GM23338 (cell line): ENCODE measurements around the gene BRDT. TPM values are rescaled to one million over a fixed set of nuclear protein-coding genes. Genes with fewer than 3 reads are reported as not detected.
"Not testable (repeated sequence)": the region's sequence is repeated elsewhere in the genome, so short reads cannot be mapped to it uniquely, and the experiment has no call there.

ENCODE experiments used
- ATAC-seq: fragments of 200-7000 bp; cut with Tn5 transposase; 3 replicates; pipeline ENCODE4 v1.9.1; 2020
- DNase-seq: peaks from one replicate; pipeline ENCODE4 v3.0.0-alpha.2; 2015; ENCODE audit warnings: low spot score
- H2AFZ ChIP-seq: fragments of 200-600 bp; sonication (generic); 2 replicates; pipeline ENCODE4 v1.8.0; 2016; ENCODE audit warnings: antibody characterized with exemption, mild to moderate bottlenecking, moderate library complexity
- H3F3A ChIP-seq: fragments of 200-600 bp; sonication (generic); replicated peaks from 2 replicates; pipeline ENCODE4 v1.8.0; 2017; ENCODE audit warnings: antibody characterized with exemption, mixed run types, low read depth
- H3K27ac ChIP-seq: fragments of 200-600 bp; sonication (generic); 2 replicates; pipeline ENCODE4 v1.6.1; 2016; ENCODE audit warnings: low read depth
- H3K27me3 ChIP-seq: fragments of 200-600 bp; sonication (generic); 2 replicates; pipeline ENCODE4 v1.8.0; 2016; ENCODE audit warnings: mild to moderate bottlenecking, mixed run types, moderate library complexity; ENCODE audit not compliant: insufficient read depth
- H3K36me3 ChIP-seq: fragments of 200-600 bp; sonication (generic); 2 replicates; pipeline ENCODE4 v1.8.0; 2016; ENCODE audit warnings: mild to moderate bottlenecking; ENCODE audit not compliant: insufficient read depth
- H3K4me1 ChIP-seq: fragments of 200-600 bp; sonication (generic); 2 replicates; pipeline ENCODE4 v1.8.0; 2016; ENCODE audit warnings: mild to moderate bottlenecking, moderate library complexity; ENCODE audit not compliant: insufficient read depth
- H3K4me2 ChIP-seq: fragments of 200-600 bp; sonication (generic); 2 replicates; pipeline ENCODE4 v1.7.1; 2017; ENCODE audit warnings: mixed run types
- H3K4me3 ChIP-seq: fragments of 200-600 bp; sonication (generic); 2 replicates; pipeline ENCODE4 v1.6.1; 2016; ENCODE audit warnings: mixed run types
- H3K79me2 ChIP-seq: fragments of 200-600 bp; sonication (generic); replicated peaks from 2 replicates; pipeline ENCODE4 v1.8.0; 2017; ENCODE audit warnings: mild to moderate bottlenecking; ENCODE audit not compliant: insufficient read depth
- H3K9me2 ChIP-seq: fragments of 200-600 bp; sonication (generic); 2 replicates; pipeline ENCODE4 v1.8.0; 2017; ENCODE audit not compliant: insufficient read depth
- H4K20me1 ChIP-seq: fragments of 200-600 bp; sonication (generic); replicated peaks from 2 replicates; pipeline ENCODE4 v1.8.0; 2017; ENCODE audit warnings: mild to moderate bottlenecking; ENCODE audit not compliant: insufficient read depth
- H3K27ac Mint-ChIP-seq: 2 replicates; pipeline ENCODE4 v1.8.0; 2020; ENCODE audit warnings: inconsistent platforms, mild to moderate bottlenecking, moderate library complexity, mixed read lengths
- H3K27me3 Mint-ChIP-seq: 3 replicates; pipeline ENCODE4 v1.8.0; 2022; ENCODE audit warnings: low read depth, mild to moderate bottlenecking, moderate library complexity, mixed read lengths, inconsistent platforms; ENCODE audit not compliant: insufficient read depth, poor library complexity
- H3K36me3 Mint-ChIP-seq: 3 replicates; pipeline ENCODE4 v1.8.0; 2021; ENCODE audit warnings: low read depth, mild to moderate bottlenecking, inconsistent platforms, moderate library complexity, mixed read lengths
- H3K4me1 Mint-ChIP-seq: 3 replicates; pipeline ENCODE4 v1.8.0; 2020; ENCODE audit warnings: mild to moderate bottlenecking, inconsistent platforms, mixed read lengths
- H3K4me3 Mint-ChIP-seq: 3 replicates; pipeline ENCODE4 v1.8.0; 2021; ENCODE audit warnings: moderate library complexity, mild to moderate bottlenecking, inconsistent platforms, mixed read lengths
- H3K9me3 Mint-ChIP-seq: 3 replicates; pipeline ENCODE4 v1.8.0; 2020; ENCODE audit warnings: moderate library complexity, mild to moderate bottlenecking, inconsistent platforms, mixed read lengths
- CREB1 ChIP-seq: fragments of 250-450 bp; sonication (Bioruptor Pico); IDR thresholded peaks from 2 replicates; pipeline ENCODE4 v1.5.0; 2020; ENCODE audit warnings: low read depth, mild to moderate bottlenecking, moderate library complexity
- CTCF ChIP-seq, 2 experiments: fragments of 200-600 bp in 1 of 2; sonication (generic) in 1 of 2; conservative IDR thresholded peaks; 2 replicates each; pipeline versions ENCODE4 v1.5.1 to v1.6.1; 2016 to 2017; ENCODE audit warnings: antibody characterized with exemption in 2 of 2, low read depth in 2 of 2, mild to moderate bottlenecking in 2 of 2, moderate library complexity in 1 of 2
- ETS1 ChIP-seq: IDR thresholded peaks from 2 replicates; pipeline ENCODE4 v1.6.1; 2016; ENCODE audit warnings: antibody characterized with exemption
- EZH2 ChIP-seq: fragments of 200-600 bp; sonication (generic); IDR thresholded peaks from one replicate; pipeline ENCODE4 v1.8.0; 2017; ENCODE audit warnings: antibody characterized with exemption, mild to moderate bottlenecking, low read depth; ENCODE audit not compliant: unreplicated experiment
- EZH2phosphoT487 ChIP-seq: fragments of 200-600 bp; sonication (generic); IDR thresholded peaks from one replicate; pipeline ENCODE4 v1.8.1; 2018; ENCODE audit warnings: antibody characterized with exemption; ENCODE audit not compliant: unreplicated experiment
- JUNB ChIP-seq: IDR thresholded peaks from one replicate; pipeline ENCODE4 v1.6.1; 2016; ENCODE audit warnings: antibody characterized with exemption; ENCODE audit not compliant: unreplicated experiment
- STAT1 ChIP-seq: IDR thresholded peaks from one replicate; pipeline ENCODE4 v1.6.1; 2016; ENCODE audit warnings: antibody characterized with exemption; ENCODE audit not compliant: unreplicated experiment
- ZNF114 ChIP-seq: fragments of 250-450 bp; sonication (Bioruptor Pico); IDR thresholded peaks from 2 replicates; pipeline ENCODE4 v1.5.0; 2020; ENCODE audit warnings: mild to moderate bottlenecking, moderate library complexity
- ZNF331 ChIP-seq: fragments of 250-450 bp; sonication (Bioruptor Pico); IDR thresholded peaks from 2 replicates; pipeline ENCODE4 v1.5.0; 2020; ENCODE audit warnings: low read depth, mild to moderate bottlenecking, moderate library complexity
- polyA plus RNA-seq: library from polyadenylated mRNA; unstranded; fragments of >200 nt; fragmentation: Nextera tagmentation; extraction: Ambion mirVana; gene quantifications from 2 replicates; pipeline ENCODE4 v1.2.1, GENCODE V29; 2016
- total RNA-seq: library from RNA; depleted of rRNA; stranded (reverse); fragments of >200 nt; shearing (Covaris generic); gene quantifications from 2 replicates; pipeline ENCODE4 v1.2.3, GENCODE V29; 2014

Gene BRDT
- total and polyA plus RNA-seq, 2 experiments from 2014 or later = 0.58 to 0.80 TPM

- no peaks in the 10 kb centered on the region for H3K4me1 ChIP-seq
- no peak for ATAC-seq
- no peak for DNase-seq
- Mint-ChIP-seq H3K9me3 (no peaks in the 10 kb centered on the region; the same call in 2 of the 3 replicates), H3K27me3 (peaks cover 1% of the 10 kb centered on the region), H3K4me1 (no peaks in the 10 kb centered on the region), H3K4me3 (no peak overlapping the region), H3K27ac (no peak overlapping the region), H3K36me3 (no peaks in the 10 kb centered on the region)
- H3K36me3 ChIP-seq = no peaks in the 10 kb centered on the region
- H3F3A ChIP-seq = no peaks in the 10 kb centered on the region
- TF ChIP-seq CREB1 (CRISPR knock-in tag) = no peak
- no peaks in the 10 kb centered on the region for H3K79me2 ChIP-seq
- no peaks in the 10 kb centered on the region for H3K9me2 ChIP-seq
- no peak overlapping the region for H3K4me3 ChIP-seq
- H4K20me1 ChIP-seq = no peaks in the 10 kb centered on the region
- H3K4me2 ChIP-seq = no peak overlapping the region
- peak overlapping the region; percentile 57; the same call in 1 of the 2 replicates for H2AFZ ChIP-seq
- H3K27ac ChIP-seq = no peak overlapping the region
- H3K27me3 ChIP-seq = no peaks in the 10 kb centered on the region
Measured at GRCh38 chr1:92016720-92017316, 67.6 kb downstream of the BRDT start.

GRCh38 chr1:92017656-92018055 is 68.5 kb downstream of the BRDT start:
- ATAC-seq = no peak
- Mint-ChIP-seq H3K27me3 (peaks cover 1% of the 10 kb centered on the region), H3K4me3 (no peak overlapping the region), H3K4me1 (no peaks in the 10 kb centered on the region), H3K27ac (no peak overlapping the region), H3K36me3 (no peaks in the 10 kb centered on the region), H3K9me3 (no peaks in the 10 kb centered on the region; the same call in 2 of the 3 replicates)
- no peak overlapping the region for H3K4me2 ChIP-seq
- H3K27ac ChIP-seq = no peak overlapping the region
- TF ChIP-seq ETS1 = no peak
- no peak for TF ChIP-seq JUNB
- no peak for TF ChIP-seq ZNF331 (CRISPR knock-in tag)
- no peak for TF ChIP-seq EZH2
- no peak for TF ChIP-seq EZH2phosphoT487
- no peak for TF ChIP-seq STAT1
- TF ChIP-seq CREB1 (CRISPR knock-in tag) = no peak
- TF ChIP-seq ZNF114 (CRISPR knock-in tag) = no peak
- no peak for TF ChIP-seq CTCF (conservative IDR thresholded peaks at IDR 0.05; ENCODE audit: low read depth in 2 of 2)
- H4K20me1 ChIP-seq = no peaks in the 10 kb centered on the region
- no peaks in the 10 kb centered on the region for H3K9me2 ChIP-seq
- H3K4me3 ChIP-seq = no peak overlapping the region
- no peak overlapping the region for H2AFZ ChIP-seq
- no peaks in the 10 kb centered on the region for H3F3A ChIP-seq
- DNase-seq = no peak
- no peaks in the 10 kb centered on the region for H3K79me2 ChIP-seq
- no peaks in the 10 kb centered on the region for H3K27me3 ChIP-seq
- no peaks in the 10 kb centered on the region for H3K4me1 ChIP-seq
- no peaks in the 10 kb centered on the region for H3K36me3 ChIP-seq

GRCh38 chr1:92026042-92026441 is 76.8 kb downstream of the BRDT start:
- not testable (repeated sequence) for ATAC-seq

More at GRCh38 chr1:92026042-92026441, 76.8 kb downstream of the BRDT start:
- H3K4me3 ChIP-seq, H3K27ac Mint-ChIP-seq, H3K4me3 Mint-ChIP-seq, H3K27ac ChIP-seq, H3K36me3 ChIP-seq, H3F3A ChIP-seq, H3K79me2 ChIP-seq, DNase-seq, H2AFZ ChIP-seq, H4K20me1 ChIP-seq, H3K9me2 ChIP-seq, H3K4me2 ChIP-seq: not testable (repeated sequence)
- peaks cover 11% of the 10 kb centered on the region for H3K4me1 Mint-ChIP-seq
- Histone ChIP-seq H3K27me3 (peaks cover 18% of the 10 kb centered on the region), H3K4me1 (peaks cover 12% of the 10 kb centered on the region)
- H3K9me3 Mint-ChIP-seq = peaks cover 17% of the 10 kb centered on the region
- H3K36me3 Mint-ChIP-seq = peaks cover 13% of the 10 kb centered on the region; the same call in 2 of the 3 replicates
- peaks cover 16% of the 10 kb centered on the region for H3K27me3 Mint-ChIP-seq
